Mononuclear cell (primary cell): ENCODE results near the gene SCARF2. TPM values are rescaled to one million over a fixed set of nuclear protein-coding genes. Genes with fewer than 3 reads are reported as not detected.
"Not testable (repeated sequence)": the region's sequence is repeated elsewhere in the genome, so short reads cannot be mapped to it uniquely, and the experiment has no call there.

ENCODE experiments used
- H3K27me3 ChIP-seq: 2 replicates; pipeline ENCODE4 v1.6.0; 2011; ENCODE audit warnings: low read length, control low read depth; ENCODE audit not compliant: insufficient read depth
- H3K4me1 ChIP-seq: 2 replicates; pipeline ENCODE4 v1.5.1; 2011; ENCODE audit warnings: mild to moderate bottlenecking, low read length, control low read depth; ENCODE audit not compliant: insufficient read depth
- H3K4me3 ChIP-seq: 2 replicates; pipeline ENCODE4 v1.5.1; 2011; ENCODE audit warnings: mild to moderate bottlenecking, low read length, moderate library complexity
- H3K9me3 ChIP-seq: 2 replicates; pipeline ENCODE4 v1.5.1; 2011; ENCODE audit warnings: low read depth, mild to moderate bottlenecking, control low read depth, low read length
- total RNA-seq: library from RNA; depleted of rRNA; stranded (reverse); fragments of >200 nt; gene quantifications from one replicate; pipeline ENCODE4 v1.2.3, GENCODE V29; 2012

The SCARF2 gene
- total RNA-seq, 1 donor: 1.6 TPM

DNA sequence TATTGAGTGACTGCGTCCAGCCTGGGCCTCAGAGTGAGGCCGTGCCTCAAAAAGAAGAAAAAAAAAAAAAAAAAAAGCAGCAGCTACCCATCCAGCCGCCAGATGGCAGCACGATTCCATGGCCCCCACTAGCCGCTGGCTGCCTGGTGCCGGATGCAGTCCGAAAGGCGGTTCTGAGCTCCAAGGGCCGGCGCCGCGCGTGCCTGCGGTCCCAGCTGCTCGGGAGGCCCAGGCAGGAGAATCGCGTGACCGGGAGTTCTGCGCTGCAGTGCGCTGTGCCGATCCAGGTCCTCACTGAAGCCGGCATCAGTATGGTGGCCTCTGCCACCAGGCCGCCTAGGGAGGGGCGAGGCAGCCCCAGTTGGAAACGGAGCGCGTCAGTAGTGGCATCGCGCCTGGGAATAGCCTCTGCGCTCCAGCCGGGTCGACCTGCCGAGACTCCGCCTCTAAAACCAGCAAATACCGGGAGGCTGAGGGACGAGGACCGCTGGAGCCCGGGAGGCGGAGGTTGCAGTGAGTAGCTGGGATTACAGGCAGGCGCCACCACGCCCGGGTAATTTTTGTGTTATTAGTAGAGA lies 19.3 kb downstream of the SCARF2 start:
- Histone ChIP-seq H3K9me3 (no peaks in the 10 kb centered on the region), H3K27me3 (no peaks in the 10 kb centered on the region), H3K4me1 (peaks cover 7% of the 10 kb centered on the region), H3K4me3 (no peak overlapping the region)

DNA sequence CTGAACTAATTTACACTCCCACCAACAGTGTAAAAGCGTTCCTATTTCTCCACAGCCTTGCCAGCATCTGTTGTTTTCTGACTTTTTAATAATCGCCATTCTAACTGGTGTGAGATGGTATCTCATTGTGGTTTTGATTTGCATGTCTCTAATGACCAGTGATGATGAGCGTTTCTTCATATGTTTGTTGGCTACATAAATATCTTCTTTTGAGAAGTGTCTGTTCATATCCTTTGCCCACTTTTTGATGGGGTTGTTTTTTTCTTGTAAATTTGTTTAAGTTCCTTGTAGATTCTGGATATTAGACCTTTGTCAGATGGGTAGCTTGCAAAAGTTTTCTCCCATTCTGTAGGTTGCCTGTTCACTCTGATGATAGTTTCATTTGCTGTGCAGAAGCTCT lies 21.9 kb downstream of the SCARF2 start:
- not testable (repeated sequence) for H3K27me3 ChIP-seq, H3K4me3 ChIP-seq, H3K9me3 ChIP-seq, H3K4me1 ChIP-seq

DNA sequence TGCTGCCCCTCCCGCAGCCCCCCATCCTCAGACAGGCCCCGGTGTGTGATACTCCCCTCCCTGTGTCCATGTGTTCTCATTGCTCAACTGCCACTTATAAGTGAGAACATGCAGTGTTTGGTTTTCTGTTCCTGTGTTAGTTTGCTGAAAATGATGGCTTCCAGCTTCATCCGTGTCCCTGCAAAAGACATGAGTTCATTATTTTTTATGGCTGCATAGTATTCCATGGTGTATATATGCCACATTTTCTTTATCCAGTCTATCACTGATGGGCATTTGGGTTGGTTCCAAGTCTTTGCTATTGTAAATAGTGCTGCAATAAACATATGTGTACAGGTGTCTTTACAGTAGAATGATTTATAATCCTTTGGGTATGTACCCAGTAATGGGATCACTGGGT lies 22.4 kb downstream of the SCARF2 start:
- not testable (repeated sequence) for H3K9me3 ChIP-seq, H3K4me1 ChIP-seq, H3K4me3 ChIP-seq, H3K27me3 ChIP-seq

DNA sequence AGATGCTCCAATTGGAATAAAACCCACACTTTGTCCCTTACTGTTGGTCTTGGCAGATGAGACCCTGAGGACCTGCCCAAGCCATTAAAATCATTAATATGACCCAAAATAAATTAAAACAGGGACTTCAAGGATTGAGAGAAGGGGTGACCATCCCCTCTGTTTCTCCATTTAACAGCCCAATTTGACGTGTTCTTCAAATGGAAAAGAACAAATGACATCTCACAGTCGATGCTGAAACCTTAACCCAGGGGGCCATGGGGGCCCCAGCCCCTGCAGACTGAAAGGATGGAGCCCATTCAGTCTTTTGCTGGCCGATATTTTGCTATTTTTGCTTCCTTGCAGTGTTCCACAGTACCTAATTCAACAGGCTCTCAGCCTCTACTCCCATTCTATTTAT lies 23.2 kb downstream of the SCARF2 start:
- no peaks in the 10 kb centered on the region for H3K9me3 ChIP-seq
- no peaks in the 10 kb centered on the region for H3K27me3 ChIP-seq
- H3K4me1 ChIP-seq: peaks cover 7% of the 10 kb centered on the region
- no peak overlapping the region for H3K4me3 ChIP-seq

DNA sequence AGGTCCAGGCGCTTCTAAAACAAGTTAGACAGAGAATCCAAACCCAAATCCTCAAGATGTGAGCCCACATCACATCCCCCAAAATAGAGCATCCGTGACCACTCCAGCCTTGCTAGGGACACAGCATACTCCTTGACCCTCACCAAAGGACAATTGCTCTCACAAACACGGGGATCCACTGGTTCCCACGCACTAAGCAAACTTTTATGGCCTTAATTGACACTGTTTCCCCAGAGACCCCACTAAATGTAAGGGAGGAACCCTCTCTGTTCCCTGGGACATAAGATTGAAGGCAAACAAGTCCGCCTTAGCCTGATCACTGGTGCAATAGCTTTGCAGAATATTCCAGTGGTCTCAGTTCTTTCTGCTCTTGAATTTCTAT lies 23.6 kb downstream of the SCARF2 start:
- Histone ChIP-seq H3K9me3 (no peaks in the 10 kb centered on the region), H3K4me3 (no peak overlapping the region), H3K4me1 (peaks cover 7% of the 10 kb centered on the region), H3K27me3 (no peaks in the 10 kb centered on the region)

DNA sequence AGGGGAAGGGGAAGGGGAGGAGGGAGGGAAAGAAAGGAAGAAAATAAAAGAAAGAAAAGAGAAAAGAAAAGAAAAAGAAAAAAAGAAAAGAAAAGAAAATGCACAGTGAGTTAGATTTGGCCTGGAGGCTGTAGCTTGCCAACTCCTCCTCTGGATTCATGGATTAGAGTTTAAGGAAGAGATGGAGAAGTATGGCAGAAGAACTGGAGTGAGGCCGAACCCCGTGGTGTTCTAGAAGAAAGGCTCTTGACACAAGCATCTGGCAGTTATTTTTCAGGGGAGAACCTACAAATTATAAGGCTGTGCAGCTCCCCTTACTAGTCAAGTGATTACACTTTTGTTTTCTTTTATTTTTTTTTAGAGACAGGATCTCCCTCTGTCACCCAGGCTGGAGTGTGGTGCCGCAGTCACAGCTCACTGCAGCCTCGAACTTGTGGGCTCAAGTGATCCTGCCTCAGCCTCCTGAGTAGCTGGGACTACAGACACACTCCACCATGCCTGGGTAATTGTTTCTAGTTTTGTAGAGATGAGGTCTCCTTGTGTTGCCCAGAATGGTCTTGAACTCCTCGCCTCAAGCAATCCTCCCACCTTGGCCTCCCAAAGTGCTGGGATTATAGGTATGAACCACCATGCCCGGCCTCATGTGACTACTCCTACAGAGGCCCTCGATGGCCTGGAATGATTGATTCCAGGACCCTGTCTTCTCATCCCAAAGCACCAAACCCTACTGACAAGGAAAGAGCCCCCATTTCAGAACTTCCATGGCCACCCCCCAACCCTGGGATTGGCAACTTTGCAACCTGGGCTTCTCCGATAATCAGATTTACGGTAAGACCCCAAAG lies 24.2 kb downstream of the SCARF2 start:
- H3K9me3 ChIP-seq: no peaks in the 10 kb centered on the region
- no peaks in the 10 kb centered on the region for H3K27me3 ChIP-seq
- no peak overlapping the region for H3K4me3 ChIP-seq
- peaks cover 4% of the 10 kb centered on the region for H3K4me1 ChIP-seq

DNA sequence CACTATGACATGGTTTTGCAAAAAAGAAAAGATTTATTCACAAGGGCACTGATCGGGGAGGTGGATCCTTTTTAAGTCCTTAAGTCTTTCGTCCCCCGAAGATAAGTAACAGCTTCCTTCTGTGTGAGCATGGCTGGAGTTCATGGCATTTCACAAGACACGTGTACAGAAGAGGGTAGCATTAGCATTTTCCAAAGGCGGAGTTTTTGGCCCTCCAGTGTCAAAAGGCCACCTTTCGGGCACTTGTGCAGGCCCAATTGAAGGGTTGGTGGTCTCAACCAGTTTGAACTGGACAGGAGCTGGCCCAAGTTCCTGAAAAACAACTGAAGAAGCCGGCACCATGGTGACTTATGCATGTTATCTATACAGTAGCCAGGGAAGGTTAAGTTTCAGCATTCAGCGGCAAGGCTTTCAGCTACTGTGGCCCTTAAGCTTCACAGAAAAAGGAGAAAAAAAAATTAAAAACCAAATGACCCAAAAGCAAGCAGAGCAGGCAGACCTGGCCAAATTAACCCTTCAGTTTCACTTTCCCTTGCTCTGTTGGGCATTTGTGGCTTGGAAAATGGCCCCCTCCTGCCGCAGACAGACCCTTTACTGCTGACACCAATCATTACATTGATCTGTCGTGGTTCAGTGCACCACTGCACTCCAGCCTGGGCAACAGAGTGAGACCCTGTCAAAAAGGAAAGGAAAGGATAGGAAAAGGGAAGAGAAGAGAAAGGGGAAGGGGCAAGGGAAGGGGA lies 25.0 kb downstream of the SCARF2 start:
- Histone ChIP-seq H3K4me1 (no peaks in the 10 kb centered on the region), H3K27me3 (no peaks in the 10 kb centered on the region), H3K4me3 (no peak overlapping the region), H3K9me3 (no peaks in the 10 kb centered on the region)

DNA sequence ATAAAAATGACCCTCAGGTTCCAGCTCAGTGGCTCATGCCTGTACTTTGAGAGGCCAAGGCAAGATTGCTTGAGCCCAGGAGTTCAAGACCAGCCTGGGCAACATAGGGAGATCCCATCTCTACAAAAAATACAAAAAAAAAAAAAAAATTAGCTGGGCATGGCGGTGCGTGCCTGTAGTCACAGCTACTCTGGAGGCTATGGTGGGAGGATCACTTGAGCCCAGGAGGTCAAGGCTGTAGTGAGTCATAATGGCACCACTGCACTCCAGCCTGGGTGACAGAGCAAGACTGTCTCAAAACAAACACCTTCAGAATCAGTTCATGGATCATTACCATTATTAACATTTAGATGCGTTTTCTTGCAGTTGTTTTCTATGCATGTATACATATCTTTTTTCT lies 28.2 kb downstream of the SCARF2 start:
- not testable (repeated sequence) for H3K4me1 ChIP-seq, H3K27me3 ChIP-seq, H3K9me3 ChIP-seq, H3K4me3 ChIP-seq

DNA sequence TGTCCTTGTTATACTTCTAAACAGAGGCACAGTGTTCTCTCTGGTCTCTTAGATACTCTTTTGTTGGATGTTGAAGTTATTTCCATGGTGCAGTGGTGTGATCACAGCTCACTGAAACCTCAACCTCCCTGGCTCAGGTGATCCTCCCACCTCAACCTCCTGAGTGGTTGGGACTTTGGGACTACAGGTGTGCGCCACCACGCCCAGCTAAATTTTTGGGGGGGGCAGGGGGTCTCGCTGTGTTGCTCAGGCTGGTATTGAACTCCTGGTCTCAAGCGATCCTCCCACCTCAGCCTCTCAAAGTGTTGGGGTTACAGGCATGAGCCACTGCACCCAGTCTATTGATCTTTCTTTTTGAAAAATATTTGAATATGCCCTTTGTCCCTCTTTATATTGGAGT lies 28.7 kb downstream of the SCARF2 start:
- H3K4me3 ChIP-seq: no peak overlapping the region
- H3K4me1 ChIP-seq: no peaks in the 10 kb centered on the region
- H3K9me3 ChIP-seq: no peaks in the 10 kb centered on the region
- H3K27me3 ChIP-seq: no peaks in the 10 kb centered on the region

DNA sequence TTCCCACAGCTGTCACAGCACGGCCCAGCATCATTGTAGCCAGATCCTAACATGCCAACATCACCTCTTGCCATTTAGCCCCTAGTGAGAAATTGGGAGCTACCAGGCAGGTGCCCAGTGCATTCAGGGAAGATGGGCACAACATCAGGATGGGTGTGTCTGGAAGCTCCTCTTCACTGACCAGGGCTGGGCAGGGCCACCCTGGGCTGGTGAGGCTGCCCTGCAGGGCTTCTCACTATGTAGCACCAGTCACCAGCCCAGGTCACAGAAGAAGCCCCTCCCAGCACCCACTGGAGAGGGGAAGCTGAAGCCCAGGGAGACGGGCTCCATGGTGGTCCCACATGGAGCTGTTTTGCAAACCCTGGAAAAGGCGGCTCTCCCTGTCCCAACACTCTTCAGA lies 29.8 kb downstream of the SCARF2 start:
- Histone ChIP-seq H3K9me3 (no peaks in the 10 kb centered on the region), H3K27me3 (no peaks in the 10 kb centered on the region), H3K4me3 (no peak overlapping the region), H3K4me1 (no peaks in the 10 kb centered on the region)

DNA sequence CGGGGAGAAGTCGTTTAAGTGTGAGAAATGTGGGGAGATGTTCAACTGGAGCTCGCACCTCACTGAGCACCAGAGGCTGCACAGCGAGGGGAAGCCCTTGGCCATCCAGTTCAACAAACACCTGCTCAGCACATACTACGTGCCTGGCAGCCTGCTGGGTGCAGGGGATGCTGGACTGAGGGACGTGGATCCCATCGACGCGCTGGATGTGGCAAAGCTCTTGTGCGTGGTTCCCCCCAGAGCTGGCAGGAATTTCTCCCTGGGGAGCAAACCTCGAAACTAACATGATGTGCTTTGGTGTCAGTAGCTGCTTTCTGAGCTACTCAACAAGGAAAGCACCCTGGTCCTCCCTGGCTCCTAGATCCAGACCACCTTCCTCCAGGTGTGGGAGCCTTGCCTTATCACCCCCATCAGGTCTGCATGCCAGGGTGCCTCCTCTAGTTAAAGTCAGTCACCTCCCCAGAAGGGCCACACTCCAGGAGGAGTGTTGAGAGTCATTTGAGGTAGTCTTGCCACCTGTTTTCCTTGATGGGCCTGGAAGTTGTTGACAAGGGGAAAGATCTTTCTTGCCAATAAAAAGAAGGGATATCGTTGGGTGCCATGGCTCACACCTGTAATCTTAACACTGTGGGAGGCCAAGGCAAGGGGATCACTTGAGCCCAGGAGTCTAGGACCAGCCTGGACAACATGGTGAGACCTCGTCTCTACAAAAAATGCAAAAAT lies 30.8 kb downstream of the SCARF2 start:
- H3K4me1 ChIP-seq: no peaks in the 10 kb centered on the region
- H3K9me3 ChIP-seq: no peaks in the 10 kb centered on the region
- H3K4me3 ChIP-seq: no peak overlapping the region
- H3K27me3 ChIP-seq: no peaks in the 10 kb centered on the region

DNA sequence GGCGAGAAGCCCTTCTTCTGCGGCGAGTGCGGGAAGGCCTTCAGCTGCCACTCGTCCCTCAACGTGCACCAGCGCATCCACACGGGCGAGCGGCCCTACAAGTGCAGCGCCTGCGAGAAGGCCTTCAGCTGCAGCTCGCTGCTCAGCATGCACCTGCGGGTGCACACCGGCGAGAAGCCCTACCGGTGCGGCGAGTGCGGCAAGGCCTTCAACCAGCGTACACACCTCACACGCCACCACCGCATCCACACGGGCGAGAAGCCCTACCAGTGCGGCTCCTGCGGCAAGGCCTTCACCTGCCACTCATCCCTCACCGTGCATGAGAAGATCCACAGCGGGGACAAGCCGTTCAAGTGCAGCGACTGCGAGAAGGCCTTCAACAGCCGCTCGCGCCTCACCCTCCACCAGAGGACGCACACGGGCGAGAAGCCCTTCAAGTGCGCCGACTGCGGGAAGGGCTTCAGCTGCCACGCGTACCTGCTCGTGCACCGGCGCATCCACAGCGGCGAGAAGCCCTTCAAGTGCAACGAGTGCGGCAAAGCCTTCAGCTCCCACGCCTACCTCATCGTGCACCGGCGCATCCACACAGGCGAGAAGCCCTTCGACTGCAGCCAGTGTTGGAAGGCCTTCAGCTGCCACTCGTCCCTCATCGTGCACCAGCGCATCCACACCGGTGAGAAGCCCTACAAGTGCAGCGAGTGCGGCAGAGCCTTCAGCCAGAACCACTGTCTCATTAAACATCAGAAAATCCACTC lies 31.5 kb downstream of the SCARF2 start:
- Histone ChIP-seq H3K9me3 (no peaks in the 10 kb centered on the region), H3K27me3 (no peaks in the 10 kb centered on the region), H3K4me3 (no peak overlapping the region), H3K4me1 (no peaks in the 10 kb centered on the region)

DNA sequence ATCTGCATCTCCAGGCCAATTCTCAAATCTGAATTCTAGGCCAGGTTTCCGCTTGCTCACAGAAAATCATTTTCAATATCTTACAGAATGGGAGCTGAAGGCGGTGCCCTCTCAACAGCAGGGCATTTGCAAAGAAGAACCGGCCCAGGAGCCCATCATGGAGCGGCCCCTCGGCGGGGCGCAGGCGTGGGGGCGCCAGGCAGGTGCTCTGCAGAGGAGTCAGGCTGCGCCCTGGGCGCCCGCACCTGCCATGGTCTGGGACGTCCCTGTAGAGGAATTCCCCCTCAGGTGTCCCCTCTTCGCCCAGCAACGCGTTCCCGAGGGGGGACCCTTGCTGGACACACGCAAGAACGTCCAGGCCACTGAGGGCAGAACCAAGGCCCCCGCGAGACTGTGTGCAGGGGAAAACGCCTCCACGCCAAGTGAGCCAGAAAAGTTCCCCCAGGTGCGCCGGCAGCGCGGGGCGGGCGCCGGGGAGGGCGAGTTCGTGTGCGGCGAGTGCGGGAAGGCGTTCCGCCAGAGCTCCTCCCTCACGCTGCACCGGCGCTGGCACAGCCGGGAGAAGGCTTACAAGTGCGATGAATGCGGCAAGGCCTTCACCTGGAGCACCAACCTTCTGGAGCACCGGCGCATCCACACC lies 32.2 kb downstream of the SCARF2 start:
- Histone ChIP-seq H3K4me1 (no peaks in the 10 kb centered on the region), H3K9me3 (no peaks in the 10 kb centered on the region), H3K27me3 (no peaks in the 10 kb centered on the region), H3K4me3 (no peak overlapping the region)

DNA sequence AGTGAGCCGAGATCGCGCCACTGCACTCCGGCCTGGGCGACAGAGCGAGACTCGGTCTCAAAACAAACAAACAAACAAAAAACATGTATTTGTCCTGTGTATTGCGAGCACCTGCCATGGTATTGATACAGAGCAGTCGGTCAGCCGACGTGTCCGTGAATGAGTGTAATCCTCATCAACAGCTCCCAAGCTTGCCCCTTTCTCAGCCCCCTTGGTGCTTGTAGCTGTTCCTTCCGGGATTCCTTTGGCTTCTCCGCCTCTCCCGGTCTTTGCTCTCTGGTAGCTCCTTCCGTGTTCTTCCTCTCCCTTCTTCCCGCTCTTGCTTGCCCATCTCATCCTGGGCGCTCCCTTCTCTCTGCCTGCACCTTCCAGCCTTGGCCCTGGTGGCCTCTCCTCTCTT lies 32.7 kb downstream of the SCARF2 start:
- Histone ChIP-seq H3K27me3 (no peaks in the 10 kb centered on the region), H3K9me3 (no peaks in the 10 kb centered on the region), H3K4me3 (no peak overlapping the region), H3K4me1 (no peaks in the 10 kb centered on the region)
